Hematopoietic multipotent progenitor cell treated with erythropoietin and hydrocortisone succinate and interleukin-3 and kit ligand, for 8 days (in vitro differentiated cells): ENCODE results near the gene TAF4.

ENCODE experiments used
- DNase-seq: peaks from one replicate; pipeline ENCODE4 v3.0.0-alpha.2; 2015

The TAF4 gene

DNA sequence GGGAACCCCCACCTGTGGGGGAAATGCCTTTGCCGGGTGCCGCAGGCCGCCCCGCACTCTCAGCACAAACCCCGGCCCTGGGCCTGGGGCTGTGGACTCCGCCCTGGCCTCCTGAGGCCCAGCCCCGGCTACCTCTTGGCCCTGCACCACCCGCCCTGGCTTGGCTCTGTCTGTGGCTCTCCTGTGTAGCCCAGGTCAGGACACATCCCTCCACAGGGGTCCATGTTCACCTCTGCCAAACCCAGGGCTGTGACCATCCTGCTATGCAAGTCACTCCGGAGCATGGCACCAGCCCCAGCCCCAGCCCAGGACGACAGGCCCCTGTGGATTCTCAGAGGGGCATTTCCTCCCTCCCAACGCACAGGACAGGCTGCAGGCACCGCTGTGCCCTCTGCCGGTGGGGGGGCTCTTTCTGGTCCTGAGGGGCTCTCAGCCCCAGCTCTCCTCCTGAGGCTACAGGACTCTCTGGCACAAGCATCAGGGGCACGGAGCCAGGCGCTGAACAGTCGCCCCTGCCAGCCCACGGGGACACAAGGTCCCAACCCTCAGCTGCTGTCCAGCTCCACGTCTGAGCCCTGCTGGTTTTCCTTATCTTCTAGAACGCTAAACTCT, 45.7 kb downstream of the TAF4 start:
- DNase-seq, result no peak

GRCh38 chr20:62019144-62019805, 46.4 kb downstream of the TAF4 start:
- no peak for DNase-seq

- DNase-seq, result no peak
Measured at GRCh38 chr20:62018437-62019143, 47.1 kb downstream of the TAF4 start.

GRCh38 chr20:62015540-62016288, 50.0 kb downstream of the TAF4 start:
- no peak for DNase-seq

DNA sequence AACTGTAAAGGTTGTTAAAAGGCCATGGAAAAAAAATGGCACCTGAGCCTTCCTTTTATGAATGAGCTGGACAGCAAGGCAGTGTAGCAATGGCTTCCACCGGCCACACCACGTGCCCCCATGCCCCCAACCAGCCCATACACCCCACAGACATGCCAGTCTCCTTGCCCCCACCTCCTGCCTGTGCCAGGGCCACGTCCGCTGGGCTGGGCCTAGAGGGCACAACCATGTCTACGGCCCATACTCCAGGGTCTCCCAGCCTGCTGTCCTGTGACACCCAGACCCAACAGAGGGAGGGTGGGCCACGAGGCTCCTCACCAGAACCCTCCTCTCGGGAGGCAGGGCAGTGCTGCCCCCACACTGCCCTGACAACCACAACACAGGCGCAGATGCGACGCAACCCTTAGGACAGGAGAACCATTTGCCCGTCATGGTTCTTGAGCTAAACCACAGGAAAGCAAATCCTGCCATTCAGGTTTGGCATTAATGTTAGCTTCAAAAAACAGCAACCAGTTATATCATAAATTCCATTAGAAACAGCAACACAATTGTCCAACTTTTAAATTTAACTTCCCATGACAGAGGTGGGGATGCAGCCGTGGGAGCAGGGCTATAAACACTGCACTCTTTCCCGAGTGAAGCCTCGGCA, 50.7 kb downstream of the TAF4 start:
- no peak for DNase-seq

DNA sequence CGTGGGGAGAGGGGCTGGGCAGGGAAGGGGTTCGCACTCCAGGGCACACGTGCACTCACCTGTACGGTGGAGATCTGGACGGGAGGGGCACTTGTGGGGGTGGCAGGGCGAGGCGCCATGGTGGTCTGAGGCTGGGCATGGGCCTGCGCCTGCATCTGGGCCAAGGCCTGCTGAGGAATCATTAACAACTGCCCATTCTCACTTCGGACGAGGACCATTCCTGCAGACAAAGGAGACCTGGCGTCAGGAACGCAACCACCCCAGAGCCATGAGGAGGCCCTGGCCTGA, 51.2 kb downstream of the TAF4 start:
- DNase-seq, result no peak

DNA sequence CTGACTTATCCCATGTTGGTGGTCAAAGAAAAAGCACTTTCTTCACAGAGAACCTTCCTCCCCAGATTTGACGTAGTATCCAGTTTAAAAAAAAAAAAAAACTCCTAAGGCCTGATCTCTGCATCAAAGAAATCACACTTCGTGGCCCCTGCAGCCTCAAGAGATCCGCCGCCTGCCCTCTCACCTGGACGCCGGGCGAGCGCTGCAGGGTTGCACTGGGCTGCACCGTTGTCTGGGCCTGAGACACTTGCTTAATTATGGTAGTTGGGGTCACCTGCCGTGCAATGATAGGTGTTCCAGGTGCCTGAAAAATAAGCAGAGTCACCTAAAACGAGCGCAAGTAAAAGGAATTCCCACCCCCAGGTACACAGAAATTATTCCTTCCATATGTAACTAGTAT, 53.0 kb downstream of the TAF4 start:
- no peak for DNase-seq

DNA sequence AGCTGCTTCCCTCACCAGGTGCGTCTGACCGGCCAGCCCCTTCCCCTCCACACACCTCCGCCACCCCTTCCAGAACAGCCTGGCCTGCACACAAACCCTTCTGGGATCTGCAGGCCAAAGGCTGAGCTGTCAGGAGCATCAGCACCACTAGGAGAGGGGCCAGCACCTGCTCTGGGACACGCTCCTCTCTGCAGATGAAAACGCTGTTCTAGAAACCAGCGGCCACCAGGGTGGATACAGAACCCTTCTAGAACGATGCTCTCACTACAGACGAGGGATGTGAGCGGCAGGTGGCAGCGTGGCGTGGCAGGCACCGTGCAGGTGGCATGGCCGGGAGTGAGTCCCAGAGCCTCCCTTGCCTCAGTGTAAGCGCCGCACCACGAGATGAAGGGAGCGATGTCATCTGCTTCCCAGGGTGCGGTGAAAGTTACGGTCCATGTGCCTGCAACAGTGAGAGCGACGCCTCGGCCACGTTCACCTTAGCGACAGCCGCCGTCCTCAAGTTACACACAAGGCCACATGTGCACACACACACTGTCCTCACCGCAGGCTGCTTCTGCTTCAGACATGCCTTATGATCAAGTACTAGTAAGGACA, 53.6 kb downstream of the TAF4 start:
- DNase-seq, result no peak

DNA sequence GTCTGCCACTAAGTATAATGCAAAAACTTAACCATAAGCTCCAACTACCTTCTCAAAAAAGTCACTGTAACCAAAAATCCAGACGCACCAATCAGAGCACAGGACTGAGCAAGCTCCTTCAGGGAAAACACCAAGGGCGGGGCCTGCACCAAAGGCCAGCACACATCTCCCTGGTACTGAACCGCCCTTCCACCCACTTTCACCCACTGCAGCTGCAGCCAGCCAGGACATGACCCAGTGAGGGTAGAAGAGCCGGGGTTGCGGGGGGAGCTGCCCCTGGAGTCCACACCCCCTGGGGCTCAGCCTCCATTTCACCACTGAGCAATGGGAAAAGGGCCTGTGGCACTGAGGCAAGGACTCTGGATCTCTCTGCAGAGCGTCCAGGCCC, 54.3 kb downstream of the TAF4 start:
- DNase-seq, result no peak

DNA sequence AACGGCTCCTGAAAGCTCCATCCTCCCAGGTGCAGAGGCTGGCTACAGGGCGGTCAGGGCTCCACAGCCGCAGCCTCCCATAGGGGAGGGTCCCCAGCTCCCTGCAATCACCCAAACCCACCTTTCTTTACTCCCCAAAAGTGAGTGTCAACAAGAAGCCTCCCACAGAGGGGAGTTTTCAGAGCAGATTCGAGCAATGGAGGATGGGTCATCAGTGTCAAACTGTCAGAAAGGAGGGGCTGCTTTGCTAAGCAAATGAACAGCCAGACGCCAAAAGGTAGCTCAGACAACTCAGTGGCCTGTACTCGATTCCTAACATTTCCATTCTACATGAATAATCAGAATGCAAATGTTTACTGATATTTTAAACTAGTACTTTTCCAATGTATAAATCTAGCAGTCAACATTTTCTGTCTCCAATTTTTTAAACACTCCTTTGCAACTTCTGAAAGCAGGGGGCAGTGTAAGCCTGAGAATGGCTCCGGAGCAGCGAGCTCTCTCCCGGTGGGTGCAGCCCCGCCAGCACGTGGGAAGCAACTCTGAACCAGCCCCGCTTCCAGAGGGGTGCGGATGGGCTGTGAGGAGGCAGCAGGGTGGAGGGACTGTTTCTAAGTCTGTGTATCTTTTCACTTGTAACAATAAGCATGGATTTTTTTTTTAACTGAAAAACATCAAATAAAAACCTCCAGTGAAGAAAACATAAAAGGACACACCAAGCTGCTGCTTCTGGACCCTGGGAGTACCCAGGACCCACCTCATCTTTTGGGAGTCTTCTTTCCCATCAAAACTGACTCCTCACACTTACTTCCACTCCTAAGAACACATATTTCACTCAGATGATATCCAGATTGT, 54.9 kb downstream of the TAF4 start:
- DNase-seq, result peak; percentile 53

GRCh38 chr20:62009869-62010445, 55.7 kb downstream of the TAF4 start:
- DNase-seq, result no peak

- DNase-seq, result no peak
Measured at GRCh38 chr20:62009322-62009721, 56.4 kb downstream of the TAF4 start.

DNA sequence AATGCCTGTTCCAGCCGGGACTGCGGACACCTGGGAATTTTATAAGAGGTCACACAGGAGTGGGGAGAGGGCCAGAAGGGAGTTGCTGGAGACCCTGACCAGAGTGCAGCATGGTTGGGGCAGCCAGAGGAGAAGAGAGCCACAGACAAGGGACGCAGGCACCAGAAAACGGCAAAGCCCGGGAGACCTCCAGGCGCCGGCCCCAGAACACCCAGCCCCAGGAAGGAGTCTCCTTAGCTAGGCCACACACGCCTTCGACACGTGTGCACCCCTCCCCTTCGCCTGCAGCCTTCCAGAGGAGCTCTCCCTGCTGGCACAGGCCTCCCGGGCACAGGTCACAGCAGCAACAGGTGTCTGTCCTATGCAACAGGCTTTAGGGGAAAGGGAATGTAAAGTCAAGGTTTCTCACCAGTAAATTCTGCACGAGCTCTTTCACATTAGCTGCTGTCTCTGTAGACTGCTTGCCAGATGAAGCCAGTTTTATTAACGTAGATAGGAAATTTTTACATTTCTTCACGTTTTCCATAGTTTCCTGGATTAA, 57.0 kb downstream of the TAF4 start:
- DNase-seq, result no peak

GRCh38 chr20:62007127-62007647, 58.5 kb downstream of the TAF4 start:
- DNase-seq, result no peak

DNA sequence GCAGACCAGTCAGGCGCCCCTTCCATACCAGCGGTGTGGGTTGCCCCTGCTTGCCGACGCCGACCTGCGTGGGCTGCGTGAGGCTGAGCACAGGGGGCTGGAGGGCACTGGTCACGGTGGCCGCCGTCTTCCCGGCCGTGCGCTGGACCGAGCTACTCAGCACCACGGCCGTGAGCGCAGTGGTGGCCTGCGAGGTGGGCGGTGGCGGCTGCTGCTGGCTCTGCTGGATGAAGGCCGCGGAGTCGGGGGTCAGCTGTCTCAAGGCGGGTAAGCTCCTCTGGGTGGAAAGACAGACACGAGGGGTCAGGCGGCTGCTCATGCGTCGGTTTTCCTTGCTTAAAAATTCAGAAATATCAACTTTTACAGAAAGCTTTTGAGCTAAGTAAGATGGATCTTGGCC, 59.2 kb downstream of the TAF4 start:
- DNase-seq, result no peak

- DNase-seq, result no peak
Measured at GRCh38 chr20:62004614-62005013, 61.1 kb downstream of the TAF4 start.

- DNase-seq, result no peak
Measured at GRCh38 chr20:62003567-62004405, 61.9 kb downstream of the TAF4 start.

GRCh38 chr20:62002882-62003480, 62.7 kb downstream of the TAF4 start:
- DNase-seq, result no peak

GRCh38 chr20:62001178-62001715, 64.4 kb downstream of the TAF4 start:
- DNase-seq, result no peak
